GM12875 (cell line): ENCODE measurements around the gene SUN1.
"Not testable (repeated sequence)": the region's sequence is repeated elsewhere in the genome, so short reads cannot be mapped to it uniquely, and the experiment has no call there.

ENCODE experiments used
- H3K4me3 ChIP-seq: one replicate; pipeline ENCODE4 v1.5.1; 2011; ENCODE audit warnings: low read depth, low read length, control low read depth
- TF ChIP-seq, protein P1 (sequence below): IDR thresholded peaks from 2 replicates; pipeline ENCODE4 v1.5.1; 2011; ENCODE audit warnings: low read depth, mild to moderate bottlenecking, control low read depth, inconsistent platforms, low read length, moderate library complexity, borderline replicate concordance; ENCODE audit not compliant: insufficient read depth

The SUN1 gene

DNA sequence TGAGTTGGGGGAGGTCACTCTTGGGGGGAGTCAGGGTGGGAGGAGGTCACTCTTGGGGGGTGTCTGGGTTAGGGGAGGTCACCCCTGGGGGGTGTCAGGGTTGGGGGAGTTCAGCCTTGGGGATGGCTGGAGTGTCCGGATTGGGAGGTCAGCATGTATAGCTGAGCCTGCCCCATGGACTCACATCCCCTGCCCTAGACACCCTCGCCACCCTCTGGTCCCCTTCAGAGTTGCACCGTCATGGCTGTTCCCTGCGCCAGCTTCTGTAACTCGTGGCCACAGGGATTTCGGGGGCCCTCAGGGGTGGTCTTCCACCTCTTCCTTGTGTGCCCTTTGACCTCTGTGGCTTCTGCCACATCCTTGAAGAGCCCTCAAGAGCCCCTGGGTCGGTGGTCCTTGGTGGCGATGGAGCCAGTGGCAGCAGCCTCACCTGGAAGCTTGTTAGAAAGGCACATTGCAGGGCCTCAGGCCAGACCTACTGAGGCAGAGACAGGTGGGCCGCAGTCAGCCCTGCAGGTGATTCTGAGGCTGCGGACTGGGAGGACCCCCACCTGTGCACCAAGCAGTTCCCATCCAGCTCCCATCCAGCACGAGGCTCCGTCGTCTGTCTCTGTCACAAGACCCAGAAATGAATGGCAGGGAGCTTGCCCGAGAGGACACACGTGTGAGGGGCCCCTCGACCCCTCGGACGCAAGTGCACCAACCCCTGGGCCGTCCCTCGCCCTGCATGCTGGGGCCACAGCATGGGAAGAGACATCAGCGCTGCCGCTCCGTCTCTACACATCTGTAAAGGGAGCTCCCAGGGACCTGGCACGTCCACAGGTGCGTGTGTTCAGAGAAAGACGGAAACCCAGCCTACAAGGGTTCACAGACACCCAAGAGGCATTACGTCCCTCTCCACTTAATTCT lies 44.7 kb upstream of the SUN1 start:
- H3K4me3 ChIP-seq: no peak overlapping the region
- TF ChIP-seq, protein P1, sequence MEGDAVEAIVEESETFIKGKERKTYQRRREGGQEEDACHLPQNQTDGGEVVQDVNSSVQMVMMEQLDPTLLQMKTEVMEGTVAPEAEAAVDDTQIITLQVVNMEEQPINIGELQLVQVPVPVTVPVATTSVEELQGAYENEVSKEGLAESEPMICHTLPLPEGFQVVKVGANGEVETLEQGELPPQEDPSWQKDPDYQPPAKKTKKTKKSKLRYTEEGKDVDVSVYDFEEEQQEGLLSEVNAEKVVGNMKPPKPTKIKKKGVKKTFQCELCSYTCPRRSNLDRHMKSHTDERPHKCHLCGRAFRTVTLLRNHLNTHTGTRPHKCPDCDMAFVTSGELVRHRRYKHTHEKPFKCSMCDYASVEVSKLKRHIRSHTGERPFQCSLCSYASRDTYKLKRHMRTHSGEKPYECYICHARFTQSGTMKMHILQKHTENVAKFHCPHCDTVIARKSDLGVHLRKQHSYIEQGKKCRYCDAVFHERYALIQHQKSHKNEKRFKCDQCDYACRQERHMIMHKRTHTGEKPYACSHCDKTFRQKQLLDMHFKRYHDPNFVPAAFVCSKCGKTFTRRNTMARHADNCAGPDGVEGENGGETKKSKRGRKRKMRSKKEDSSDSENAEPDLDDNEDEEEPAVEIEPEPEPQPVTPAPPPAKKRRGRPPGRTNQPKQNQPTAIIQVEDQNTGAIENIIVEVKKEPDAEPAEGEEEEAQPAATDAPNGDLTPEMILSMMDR: no peak

DNA sequence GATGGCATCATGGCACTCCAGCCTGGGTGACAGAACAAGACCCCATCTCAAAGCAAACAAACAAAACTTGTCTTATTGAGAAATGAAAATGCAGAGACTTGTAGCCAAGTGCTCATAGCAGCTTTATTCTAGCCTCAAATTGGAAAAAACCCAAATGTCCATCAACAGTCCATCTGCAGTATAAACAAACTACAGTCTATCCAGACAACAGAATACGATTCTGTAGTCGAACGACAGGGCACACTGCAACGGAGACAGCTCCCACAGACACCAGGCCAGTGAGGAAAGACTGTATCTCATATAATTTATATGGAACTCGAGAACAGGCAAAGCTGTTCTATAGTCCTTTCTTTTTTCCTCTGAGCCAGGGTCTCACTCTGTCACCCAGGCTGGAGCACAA lies 40.8 kb upstream of the SUN1 start:
- no peak overlapping the region for H3K4me3 ChIP-seq
- TF ChIP-seq, protein P1: no peak

DNA sequence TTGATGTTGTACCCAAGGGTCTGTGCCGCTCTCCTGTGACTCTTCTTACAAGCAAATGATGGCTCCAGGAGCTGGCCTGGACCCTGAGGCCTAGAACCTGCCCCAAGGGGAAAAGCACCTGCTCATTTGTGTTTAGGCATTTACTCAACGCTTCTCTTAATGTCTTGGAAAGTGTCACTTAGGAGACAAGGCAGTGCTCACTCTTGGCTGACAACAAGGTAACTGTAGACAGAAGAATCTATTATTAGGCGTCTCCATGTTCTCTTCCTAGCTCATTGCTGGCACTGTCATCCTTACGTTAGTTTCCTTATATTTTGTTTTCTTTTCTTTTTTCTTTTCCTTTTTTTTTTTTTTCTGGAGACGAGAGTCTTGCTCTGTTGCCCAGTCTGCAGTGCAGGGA lies 38.1 kb upstream of the SUN1 start:
- H3K4me3 ChIP-seq: no peak overlapping the region
- TF ChIP-seq, protein P1: no peak

DNA sequence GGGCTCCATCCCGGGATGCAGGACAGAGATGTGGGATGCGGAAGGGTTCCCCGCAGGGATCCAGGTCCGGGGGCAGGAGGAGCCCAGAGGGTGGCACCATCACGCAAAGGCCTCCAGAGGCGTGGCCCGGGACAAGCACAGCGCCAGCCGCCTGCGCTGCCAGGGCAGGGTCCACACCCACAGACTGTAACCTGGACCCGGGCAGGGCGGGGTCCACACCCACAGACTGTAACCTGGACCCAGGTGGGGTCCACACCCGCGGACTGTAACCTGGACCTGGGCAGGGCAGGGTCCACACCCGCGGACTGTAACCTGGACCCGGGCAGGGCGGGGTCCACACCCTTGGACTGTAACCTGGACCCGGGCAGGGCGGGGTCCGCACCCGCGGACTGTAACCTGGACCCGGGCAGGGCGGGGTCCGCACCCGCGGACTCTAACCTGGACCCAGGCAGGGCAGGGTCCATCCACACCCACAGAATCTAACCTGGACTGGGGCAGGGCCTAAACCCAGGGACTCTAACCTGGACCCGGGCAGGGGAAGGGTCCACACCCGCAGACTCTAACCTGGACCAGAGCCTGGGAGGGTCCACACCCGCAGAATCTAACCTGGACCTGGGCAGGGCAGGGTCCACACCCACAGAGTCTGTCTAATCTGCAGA lies 37.5 kb upstream of the SUN1 start:
- TF ChIP-seq, protein P1: no peak

DNA sequence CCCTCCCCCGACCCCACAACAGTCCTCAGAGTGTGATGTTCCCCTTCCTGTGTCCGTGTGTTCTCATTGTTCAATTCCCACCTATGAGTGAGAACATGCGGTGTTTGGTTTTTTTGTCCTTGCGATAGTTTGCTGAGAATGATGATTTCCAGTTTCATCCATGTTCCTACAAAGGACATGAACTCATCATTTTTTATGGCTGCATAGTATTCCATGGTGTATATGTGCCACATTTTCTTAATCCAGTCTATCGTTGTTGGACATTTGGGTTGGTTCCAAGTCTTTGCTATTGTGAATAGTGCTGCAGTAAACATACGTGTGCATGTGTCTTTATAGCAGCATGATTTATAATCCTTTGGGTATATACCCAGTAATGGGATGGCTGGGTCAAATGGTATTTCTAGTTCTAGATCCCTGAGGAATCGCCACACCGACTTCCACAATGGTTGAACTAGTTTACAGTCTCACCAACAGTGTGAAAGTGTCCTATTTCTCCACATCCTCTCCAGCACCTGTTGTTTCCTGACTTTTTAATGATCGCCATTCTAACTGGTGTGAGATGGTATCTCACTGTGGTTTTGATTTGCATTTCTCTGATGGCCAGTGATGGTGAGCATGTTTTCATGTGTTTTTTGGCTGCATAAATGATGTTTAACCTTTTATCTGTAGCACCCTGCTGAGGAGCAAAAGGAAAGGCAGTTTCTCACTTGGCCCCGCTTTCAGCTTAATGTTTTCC lies 35.7 kb upstream of the SUN1 start:
- H3K4me3 ChIP-seq: not testable (repeated sequence)

More for the DNA sequence above, 37.5 kb upstream of the SUN1 start:
- H3K4me3 ChIP-seq: no peak overlapping the region

DNA sequence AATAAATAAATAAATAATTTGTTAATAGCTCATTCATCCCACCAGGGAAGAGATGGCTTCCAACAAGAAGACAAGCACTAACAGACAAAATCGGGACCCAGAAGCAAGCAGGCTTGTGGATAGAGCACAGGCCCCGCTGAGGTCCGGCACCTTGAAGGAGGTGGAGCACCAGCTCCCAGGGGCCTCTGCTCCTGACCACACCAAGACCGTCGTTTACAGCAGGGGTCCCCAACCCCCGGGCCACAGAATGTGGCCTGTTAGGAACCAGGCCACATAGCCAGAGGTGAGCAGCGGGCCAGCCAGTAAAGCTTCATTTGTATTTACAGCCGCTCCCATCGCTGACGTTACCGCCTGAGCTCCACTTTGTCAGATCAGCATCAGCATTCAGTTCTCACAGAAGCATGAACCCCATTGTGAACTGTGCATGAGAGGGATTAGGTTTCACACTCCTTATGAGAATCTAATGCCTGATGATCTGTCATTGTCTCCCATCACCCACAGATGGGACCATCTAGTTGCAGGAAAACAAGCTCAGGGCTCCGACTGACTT lies 33.3 kb upstream of the SUN1 start:
- TF ChIP-seq, protein P1: no peak
- no peak overlapping the region for H3K4me3 ChIP-seq

DNA sequence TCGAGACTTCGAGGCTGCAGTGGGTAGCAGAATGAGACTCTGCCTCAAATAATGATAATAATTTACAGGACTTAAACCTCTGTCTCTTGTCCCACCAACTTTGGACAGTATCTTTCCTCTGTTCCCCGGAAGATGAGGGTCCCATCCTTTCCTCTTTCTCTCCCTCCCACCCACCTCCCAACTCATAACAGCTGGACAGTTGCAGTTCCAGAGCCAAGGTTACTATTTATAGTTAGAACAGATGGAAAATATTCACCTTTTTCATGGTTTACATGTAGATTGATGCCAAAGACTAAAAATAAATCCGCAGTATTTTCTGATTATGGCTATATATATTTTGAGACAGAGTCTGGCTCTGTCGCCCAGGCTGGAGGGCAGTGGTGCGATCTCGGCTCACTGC lies 31.6 kb upstream of the SUN1 start:
- H3K4me3 ChIP-seq: no peak overlapping the region
- TF ChIP-seq, protein P1: no peak

DNA sequence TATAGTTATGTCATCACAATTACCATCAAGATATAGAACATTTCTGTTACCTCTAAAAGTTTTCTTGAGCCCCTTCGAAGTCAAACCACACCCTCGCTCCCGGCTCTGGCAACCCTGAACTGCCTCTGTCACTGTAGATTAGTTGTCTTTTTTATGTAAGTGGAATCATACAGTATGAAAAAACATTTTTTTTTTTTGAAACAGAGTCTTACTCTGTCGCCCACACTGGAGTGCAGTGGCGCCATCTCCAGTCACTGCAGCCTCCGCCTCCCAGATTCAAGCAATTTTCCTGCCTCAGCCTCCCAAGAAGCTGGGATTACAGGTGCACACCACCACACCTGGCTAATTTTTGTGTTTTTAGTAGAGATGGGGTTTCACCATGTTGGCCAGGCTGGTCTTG lies 30.9 kb upstream of the SUN1 start:
- not testable (repeated sequence) for H3K4me3 ChIP-seq
